ENCODE data around the gene RNF10.
A peak's percentile ranks its signal among the peaks of the same experiment; 100 is the strongest.

The RNF10 gene

DNA sequence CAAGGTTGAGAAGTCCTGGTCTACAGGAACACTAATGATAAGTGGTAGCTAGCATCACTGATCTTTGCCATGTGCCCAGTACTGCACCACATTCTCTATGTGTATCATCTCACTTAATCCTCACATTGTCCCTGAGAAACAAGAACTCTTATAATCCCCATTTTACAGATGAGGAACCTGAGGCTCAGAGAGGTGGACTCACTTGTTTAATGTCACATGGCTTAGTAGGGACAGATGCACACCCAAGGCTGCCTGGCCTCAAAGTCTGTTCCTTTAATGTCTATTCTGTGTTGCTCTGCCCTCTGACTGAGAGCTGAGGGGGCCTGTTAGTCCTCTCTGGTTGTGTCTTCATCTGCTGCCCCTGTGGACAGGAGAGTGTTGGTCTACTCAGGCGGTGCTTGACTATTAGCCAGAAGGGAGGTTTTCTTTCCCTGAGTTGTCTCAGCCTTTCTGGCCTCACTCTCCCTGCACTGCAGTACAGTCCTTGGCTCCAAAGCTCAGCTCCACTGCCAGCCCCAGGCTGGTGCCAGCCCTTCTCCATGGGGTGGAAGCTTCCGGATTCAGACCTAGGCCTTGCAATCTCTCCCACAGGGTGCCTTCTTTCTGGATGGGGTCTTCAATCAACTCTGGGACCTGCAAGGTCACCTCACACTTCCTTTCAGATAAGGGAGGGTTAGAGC, 43.2 kb upstream of the RNF10 start:
- DNase-seq, result no peak
- no peak overlapping the region for H3K27ac ChIP-seq
- no peaks in the 10 kb centered on the region for H3K36me3 ChIP-seq (replicated peaks)
- TF ChIP-seq, protein P1, sequence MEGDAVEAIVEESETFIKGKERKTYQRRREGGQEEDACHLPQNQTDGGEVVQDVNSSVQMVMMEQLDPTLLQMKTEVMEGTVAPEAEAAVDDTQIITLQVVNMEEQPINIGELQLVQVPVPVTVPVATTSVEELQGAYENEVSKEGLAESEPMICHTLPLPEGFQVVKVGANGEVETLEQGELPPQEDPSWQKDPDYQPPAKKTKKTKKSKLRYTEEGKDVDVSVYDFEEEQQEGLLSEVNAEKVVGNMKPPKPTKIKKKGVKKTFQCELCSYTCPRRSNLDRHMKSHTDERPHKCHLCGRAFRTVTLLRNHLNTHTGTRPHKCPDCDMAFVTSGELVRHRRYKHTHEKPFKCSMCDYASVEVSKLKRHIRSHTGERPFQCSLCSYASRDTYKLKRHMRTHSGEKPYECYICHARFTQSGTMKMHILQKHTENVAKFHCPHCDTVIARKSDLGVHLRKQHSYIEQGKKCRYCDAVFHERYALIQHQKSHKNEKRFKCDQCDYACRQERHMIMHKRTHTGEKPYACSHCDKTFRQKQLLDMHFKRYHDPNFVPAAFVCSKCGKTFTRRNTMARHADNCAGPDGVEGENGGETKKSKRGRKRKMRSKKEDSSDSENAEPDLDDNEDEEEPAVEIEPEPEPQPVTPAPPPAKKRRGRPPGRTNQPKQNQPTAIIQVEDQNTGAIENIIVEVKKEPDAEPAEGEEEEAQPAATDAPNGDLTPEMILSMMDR (IDR thresholded peaks at IDR 0.05; ENCODE audit: low read depth, low read length, missing control alignments), result no peak
- no peak overlapping the region for H3K4me3 ChIP-seq (ENCODE audit: low read depth, low read length)
- in situ Hi-C loops (cut with HindIII; ENCODE audit: low pct_ligation_motif_present, low sequenced_read_pairs), result no loop called here
- H3K27me3 ChIP-seq (replicated peaks), result no peaks in the 10 kb centered on the region

- Histone ChIP-seq H3K27ac (no peak overlapping the region), H3K27me3 (replicated peaks) (no peaks in the 10 kb centered on the region), H3K36me3 (replicated peaks) (peaks cover 17% of the 10 kb centered on the region), H3K4me3 (ENCODE audit: low read depth, low read length) (peak overlapping the region; percentile 96)
- no peak for DNase-seq
- in situ Hi-C loops (cut with HindIII; ENCODE audit: low pct_ligation_motif_present, low sequenced_read_pairs), result no loop called here
- TF ChIP-seq, protein P1 (IDR thresholded peaks at IDR 0.05; ENCODE audit: low read depth, low read length, missing control alignments), result no peak
Observed at GRCh38 chr12:120495186-120495730, 38.9 kb upstream of the RNF10 start.

DNA sequence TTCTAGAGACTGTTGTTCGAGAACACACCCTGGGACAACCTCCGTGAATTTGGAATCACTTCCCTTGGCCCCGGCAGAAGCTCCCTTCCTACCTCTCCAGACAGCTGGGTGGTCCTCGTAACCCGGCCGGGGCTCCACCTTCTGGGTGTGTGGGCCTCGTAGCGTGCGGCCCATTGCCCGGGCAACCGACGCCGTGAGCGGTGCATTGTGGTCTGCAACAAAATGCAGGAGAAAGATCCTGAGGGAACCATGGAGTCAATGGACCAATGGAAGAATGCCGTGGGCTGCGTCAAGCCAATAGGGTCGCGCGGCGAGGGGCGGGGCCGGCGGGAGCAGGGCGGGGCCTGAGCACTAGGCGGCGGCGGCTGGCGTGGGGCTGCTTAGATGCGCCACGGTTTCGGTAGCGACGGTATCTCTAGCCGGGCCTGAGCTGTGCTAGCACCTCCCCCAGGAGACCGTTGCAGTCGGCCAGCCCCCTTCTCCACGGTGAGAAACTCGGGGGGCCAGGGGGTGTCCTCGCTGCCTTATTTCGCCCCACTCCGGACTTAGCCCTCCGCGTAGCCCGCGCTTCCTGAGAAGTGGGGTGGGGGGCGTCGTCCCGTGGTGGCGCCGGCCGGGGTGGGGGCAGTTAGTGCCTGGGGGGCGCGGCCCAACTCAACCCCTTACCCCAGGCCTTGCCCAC, 38.3 kb upstream of the RNF10 start, which contains the start of gene DYNLL1:
DYNLL1 (plus strand) TSS at position 383 of the 682 bp plus-strand sequence. CDS start 309 bp downstream, outside the sequence.
- Histone ChIP-seq H3K27me3 (replicated peaks) (no peaks in the 10 kb centered on the region), H3K4me3 (ENCODE audit: low read depth, low read length) (peak within 1 kb of the TSS; percentile 96), H3K36me3 (replicated peaks) (peaks cover 17% of the 10 kb centered on the region), H3K27ac (peak within 1 kb of the TSS; percentile 43)
- TF ChIP-seq, protein P1 (IDR thresholded peaks at IDR 0.05; ENCODE audit: low read depth, low read length, missing control alignments), result no peak
- in situ Hi-C loops (cut with HindIII; ENCODE audit: low pct_ligation_motif_present, low sequenced_read_pairs), result no loop called here
- DNase-seq, result peak; percentile 95

GRCh38 chr12:120496413-120497340, 37.5 kb upstream of the RNF10 start:
- Histone ChIP-seq H3K27ac (peak overlapping the region; percentile 43), H3K4me3 (ENCODE audit: low read depth, low read length) (peak overlapping the region; percentile 96), H3K36me3 (replicated peaks) (peaks cover 17% of the 10 kb centered on the region), H3K27me3 (replicated peaks) (no peaks in the 10 kb centered on the region)
- peak; percentile 47 for DNase-seq
- TF ChIP-seq, protein P1 (IDR thresholded peaks at IDR 0.05; ENCODE audit: low read depth, low read length, missing control alignments), result no peak
- in situ Hi-C loops (cut with HindIII; ENCODE audit: low pct_ligation_motif_present, low sequenced_read_pairs), result no loop called here

DNA sequence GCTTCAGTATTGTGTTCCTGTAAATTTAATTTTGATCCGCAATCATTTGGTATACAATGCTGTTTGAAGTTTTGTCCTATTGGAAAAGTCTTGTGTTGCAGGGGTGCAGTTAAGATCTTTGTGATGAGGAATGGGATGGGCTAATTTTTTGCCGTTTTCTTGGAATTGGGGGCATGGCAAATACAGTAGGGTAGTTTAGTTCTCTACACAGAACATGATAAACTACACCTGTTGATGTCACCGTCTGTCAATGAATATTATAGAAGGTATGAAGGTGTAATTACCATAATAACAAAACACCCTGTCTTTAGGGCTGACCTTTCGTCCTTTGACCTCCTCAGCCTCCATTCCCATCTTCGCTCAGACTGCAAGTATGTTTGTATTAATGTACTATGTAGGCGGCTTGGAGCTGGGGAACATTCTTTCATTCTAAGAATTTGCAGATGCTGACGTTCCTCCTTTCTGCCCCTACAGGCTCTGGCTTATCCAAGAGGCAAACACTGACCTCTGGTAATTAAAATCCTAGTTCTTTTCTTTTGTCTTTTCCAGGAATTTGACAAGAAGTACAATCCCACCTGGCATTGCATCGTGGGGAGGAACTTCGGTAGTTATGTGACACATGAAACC, 36.5 kb upstream of the RNF10 start:
- TF ChIP-seq, protein P1 (IDR thresholded peaks at IDR 0.05; ENCODE audit: low read depth, low read length, missing control alignments), result no peak
- peaks cover 17% of the 10 kb centered on the region for H3K36me3 ChIP-seq (replicated peaks)
- no peaks in the 10 kb centered on the region for H3K27me3 ChIP-seq (replicated peaks)
- in situ Hi-C loops (cut with HindIII; ENCODE audit: low pct_ligation_motif_present, low sequenced_read_pairs), result no loop called here
- H3K27ac ChIP-seq, result no peak overlapping the region
- peak overlapping the region; percentile 96 for H3K4me3 ChIP-seq (ENCODE audit: low read depth, low read length)
- DNase-seq, result peak; percentile 26

Measured in brain microvascular endothelial cell (primary cell).